Bronchial epithelial cell (primary cell): ENCODE results near the gene WDR26. TPM values are rescaled to one million over a fixed set of nuclear protein-coding genes. Genes with fewer than 3 reads are reported as not detected.
"Not testable (repeated sequence)": the region's sequence is repeated elsewhere in the genome, so short reads cannot be mapped to it uniquely, and the experiment has no call there.

Source experiments
- DNase-seq: peaks from one replicate; pipeline ENCODE4 v3.0.0-alpha.2; 2010; ENCODE audit warnings: low read depth
- FAIRE-seq: peaks from 2 replicates; lab custom pipeline; 2011; peaks lifted over from hg19 to GRCh38; lab: Jason Lieb, UNC
- H3K27me3 ChIP-seq: 2 replicates; pipeline ENCODE4 v1.5.1; 2011; ENCODE audit warnings: low read length; ENCODE audit not compliant: control insufficient read depth, insufficient read depth
- H3K36me3 ChIP-seq: 2 replicates; pipeline ENCODE4 v1.5.1; 2011; ENCODE audit warnings: low read length; ENCODE audit not compliant: control insufficient read depth, insufficient read depth
- H3K4me3 ChIP-seq: 2 replicates; pipeline ENCODE4 v1.5.1; 2011; ENCODE audit warnings: mild to moderate bottlenecking, low read depth, low read length, control low read depth
- total RNA-seq: library from RNA; depleted of rRNA; stranded (reverse); fragments of >200 nt; gene quantifications from 2 replicates; pipeline ENCODE4 v1.2.1, GENCODE V29; 2014
- TF ChIP-seq, protein P1 (sequence below): IDR thresholded peaks from 2 replicates; pipeline ENCODE4 v1.5.1; 2011; ENCODE audit warnings: mild to moderate bottlenecking, moderate library complexity, low read length, control low read depth, inconsistent platforms; ENCODE audit not compliant: insufficient read depth, severe bottlenecking

WDR26 gene
- total RNA-seq, 1 donor from 2014 or later: 34.5 TPM

DNA sequence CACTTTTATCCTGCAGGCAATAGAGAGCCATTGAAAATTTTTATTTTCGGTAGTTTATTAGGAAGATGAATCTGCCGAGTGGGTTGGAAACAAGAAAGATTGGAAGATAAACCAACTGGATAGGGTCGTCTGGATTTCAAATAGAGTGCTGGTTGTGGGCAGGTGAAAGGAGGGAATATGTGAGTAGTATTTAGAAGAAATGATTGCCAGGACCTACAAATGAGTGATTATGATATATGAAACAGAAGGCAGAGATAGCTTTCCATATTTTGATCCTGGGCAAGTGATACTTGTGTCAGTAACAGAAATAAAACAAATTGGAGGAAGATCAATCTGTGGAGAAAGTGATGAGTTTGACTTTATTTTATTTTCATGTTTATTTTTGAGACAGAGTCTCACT lies 75.4 kb downstream of the WDR26 start:
- Histone ChIP-seq H3K36me3 (peaks cover 3% of the 10 kb centered on the region), H3K4me3 (no peak overlapping the region), H3K27me3 (no peaks in the 10 kb centered on the region)
- FAIRE-seq (no peak), DNase-seq (no peak)
- TF ChIP-seq, protein P1, sequence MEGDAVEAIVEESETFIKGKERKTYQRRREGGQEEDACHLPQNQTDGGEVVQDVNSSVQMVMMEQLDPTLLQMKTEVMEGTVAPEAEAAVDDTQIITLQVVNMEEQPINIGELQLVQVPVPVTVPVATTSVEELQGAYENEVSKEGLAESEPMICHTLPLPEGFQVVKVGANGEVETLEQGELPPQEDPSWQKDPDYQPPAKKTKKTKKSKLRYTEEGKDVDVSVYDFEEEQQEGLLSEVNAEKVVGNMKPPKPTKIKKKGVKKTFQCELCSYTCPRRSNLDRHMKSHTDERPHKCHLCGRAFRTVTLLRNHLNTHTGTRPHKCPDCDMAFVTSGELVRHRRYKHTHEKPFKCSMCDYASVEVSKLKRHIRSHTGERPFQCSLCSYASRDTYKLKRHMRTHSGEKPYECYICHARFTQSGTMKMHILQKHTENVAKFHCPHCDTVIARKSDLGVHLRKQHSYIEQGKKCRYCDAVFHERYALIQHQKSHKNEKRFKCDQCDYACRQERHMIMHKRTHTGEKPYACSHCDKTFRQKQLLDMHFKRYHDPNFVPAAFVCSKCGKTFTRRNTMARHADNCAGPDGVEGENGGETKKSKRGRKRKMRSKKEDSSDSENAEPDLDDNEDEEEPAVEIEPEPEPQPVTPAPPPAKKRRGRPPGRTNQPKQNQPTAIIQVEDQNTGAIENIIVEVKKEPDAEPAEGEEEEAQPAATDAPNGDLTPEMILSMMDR: no peak

DNA sequence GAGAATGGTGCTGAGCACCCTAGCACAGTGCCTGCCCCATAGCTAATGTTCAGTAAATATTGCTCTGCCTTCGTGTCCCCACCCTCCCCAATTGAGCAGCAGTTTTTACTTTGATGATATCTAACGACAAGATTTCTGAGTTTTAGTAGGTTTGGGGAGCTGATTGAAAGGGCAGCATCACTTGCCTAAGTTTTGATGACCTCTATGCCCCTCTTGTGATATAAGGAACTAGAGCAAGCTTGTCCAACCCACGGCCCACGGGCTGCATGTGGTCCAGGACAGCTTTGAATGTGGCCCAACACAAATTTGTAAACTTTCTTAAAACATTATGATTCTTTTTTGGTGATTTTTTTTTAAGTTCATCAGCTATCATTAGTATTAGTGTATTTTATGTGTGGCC lies 76.4 kb downstream of the WDR26 start:
- DNase-seq (no peak), FAIRE-seq (no peak)

DNA sequence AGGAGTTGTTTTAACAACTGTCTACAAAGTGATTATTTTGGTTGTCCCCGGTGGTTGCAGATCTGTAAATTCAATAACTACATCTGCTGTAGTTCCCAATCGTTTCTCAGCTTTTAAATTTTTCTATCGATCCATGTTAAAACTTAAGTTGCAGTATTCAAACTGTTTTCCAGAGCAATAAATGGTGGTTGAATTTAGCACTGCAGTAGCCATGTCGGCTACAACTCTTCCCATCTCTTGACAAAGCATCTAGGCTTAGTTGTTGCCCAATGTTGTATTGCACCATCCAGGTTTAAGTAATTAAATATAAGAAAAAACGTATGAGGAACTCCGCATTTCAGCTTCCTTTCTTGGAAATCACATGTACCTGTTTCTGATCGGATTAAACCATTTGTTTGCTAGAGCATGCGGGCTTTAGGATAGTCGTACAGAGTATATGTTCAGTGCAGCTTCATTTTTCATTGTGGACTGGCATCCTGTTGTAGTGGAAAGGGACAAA lies 76.9 kb downstream of the WDR26 start:
- Histone ChIP-seq H3K27me3 (no peaks in the 10 kb centered on the region), H3K4me3 (peak overlapping the region; percentile 62), H3K36me3 (peaks cover 1% of the 10 kb centered on the region)
- TF ChIP-seq, protein P1: no peak
- FAIRE-seq (no peak), DNase-seq (peak; percentile 45)

More for the DNA sequence above, 76.4 kb downstream of the WDR26 start:
- peaks cover 1% of the 10 kb centered on the region for H3K36me3 ChIP-seq
- H3K27me3 ChIP-seq: no peaks in the 10 kb centered on the region
- peak overlapping the region; percentile 62 for H3K4me3 ChIP-seq
- TF ChIP-seq, protein P1: no peak

DNA sequence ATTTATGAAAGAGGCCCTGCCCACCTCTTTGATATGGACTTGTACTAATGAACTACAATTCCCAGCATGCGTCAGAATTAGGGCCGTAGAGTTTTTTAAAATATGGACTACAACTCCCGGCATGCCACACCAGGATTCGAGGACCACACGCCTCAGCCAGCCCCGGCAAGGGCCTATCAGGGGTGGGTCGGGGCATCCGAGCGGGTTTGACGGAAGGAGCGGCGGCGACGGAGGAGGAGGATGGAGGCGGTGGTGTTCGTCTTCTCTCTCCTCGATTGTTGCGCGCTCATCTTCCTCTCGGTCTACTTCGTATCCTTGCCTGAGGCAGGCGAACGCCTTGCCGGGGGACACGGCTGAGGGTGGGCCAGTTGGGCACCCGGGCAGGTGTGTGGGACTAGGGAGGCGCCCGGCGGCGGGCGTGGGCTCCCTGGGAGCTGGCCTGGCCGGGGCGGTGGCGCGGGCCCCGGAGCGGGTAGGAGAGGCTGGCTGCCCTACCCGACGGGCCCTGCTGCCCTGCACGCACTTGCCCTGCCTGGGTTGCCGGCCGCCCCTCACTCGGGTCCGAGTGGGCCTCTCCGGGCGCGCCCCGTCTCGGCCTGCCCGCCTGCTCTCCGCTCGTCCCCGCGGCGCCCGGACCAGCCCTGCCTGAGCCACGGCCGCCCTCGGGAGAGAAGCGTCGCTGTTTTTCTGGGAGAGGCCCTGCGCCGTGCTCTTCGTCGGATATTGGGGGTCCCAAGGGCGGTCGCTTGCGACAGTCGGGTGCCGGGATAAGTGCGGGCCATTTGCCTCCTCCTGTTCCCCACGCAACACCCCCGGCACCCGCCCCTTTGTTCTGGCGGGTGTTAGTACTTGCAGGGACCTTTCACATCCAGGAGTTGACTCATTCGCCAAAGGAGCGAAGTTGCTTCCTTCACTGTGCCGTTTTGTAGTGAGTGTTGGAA lies 77.6 kb downstream of the WDR26 start, which contains the start of gene CNIH4:
Gene CNIH4, plus strand, starts transcription at position 195 of the 941 bp plus-strand sequence. Its CDS starts 46 bp downstream, at position 241.
- Histone ChIP-seq H3K27me3 (no peaks in the 10 kb centered on the region), H3K36me3 (peaks cover 1% of the 10 kb centered on the region), H3K4me3 (peak within 1 kb of the TSS; percentile 62)
- no peak for FAIRE-seq
- DNase-seq: peak; percentile 94
- TF ChIP-seq, protein P1: no peak

DNA sequence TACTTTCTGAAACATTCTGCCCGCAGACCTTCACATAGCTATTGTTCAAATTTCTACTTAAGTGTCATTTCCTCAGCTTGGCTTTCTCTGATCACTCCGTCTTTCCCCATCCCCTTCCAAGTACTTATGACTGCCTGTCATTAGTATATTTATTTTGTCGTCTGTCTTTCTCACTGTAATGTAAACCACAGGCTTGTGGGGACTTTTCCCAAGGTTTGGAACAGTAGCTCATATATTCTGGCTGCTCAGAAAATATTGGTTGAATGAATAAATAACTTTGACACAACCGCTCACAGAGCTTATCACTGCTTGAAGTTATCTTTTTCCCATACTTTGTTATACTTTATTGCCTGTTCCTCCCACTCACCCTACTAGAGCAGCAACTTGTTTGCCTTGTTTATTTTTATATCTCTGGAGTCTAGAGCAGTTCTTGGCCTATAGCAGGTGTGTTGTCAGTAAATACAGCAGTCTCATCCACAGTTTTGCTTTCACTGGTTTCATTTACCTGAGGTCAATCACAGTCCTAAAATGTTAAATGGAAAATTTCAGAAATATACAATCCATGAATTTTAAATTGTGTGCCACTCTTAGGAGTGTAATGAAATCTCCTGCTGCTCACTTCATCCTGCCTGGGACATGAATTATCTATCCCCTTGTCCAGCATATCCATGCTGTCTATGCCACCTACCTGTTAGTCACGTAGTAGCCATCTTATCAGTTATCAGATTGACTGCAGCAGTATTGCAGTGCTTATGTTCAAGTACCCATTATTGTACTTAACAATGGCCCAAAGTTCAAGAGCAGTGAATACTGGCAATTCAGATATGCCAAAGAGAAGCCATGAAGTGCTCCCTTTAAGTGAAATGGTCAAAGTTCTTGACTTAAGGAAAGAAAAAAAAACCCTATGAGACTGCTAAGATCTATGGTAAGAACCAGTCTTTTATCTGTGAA lies 80.3 kb downstream of the WDR26 start:
- Histone ChIP-seq H3K36me3 (no peaks in the 10 kb centered on the region), H3K4me3 (no peak overlapping the region), H3K27me3 (no peaks in the 10 kb centered on the region)
- TF ChIP-seq, protein P1: no peak
- FAIRE-seq (no peak), DNase-seq (no peak)

DNA sequence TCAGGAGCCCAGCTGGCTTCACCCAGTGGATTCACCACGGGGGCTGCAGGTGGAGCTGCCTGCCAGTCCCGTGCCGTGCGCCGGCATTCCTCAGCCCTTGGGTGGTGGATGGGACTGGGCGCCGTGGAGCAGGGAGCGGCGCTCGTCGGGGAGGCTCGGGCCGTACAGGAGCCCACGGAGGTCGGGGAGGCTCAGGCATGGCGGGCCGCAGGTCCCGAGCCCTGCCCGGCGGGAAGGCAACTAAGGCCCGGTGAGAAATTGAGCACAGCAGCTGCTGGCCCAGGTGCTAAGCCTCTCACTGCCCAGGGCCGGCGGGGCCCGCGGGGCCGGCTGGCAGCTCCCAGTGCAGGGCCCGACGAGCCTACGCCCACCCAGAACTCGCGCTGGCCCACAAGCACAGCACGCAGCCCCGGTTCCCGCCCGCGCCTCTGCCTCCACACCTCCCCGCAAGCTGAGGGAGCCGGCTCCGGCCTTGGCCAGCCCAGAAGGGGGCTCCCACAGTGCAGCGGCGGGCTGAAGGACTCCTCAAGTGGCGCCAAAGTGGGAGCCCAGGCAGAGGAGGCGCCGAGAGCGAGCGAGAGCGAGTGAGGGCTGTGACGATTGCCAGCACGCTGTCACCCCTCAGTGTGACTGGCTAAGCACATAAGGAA lies 82.0 kb downstream of the WDR26 start:
- H3K4me3 ChIP-seq, FAIRE-seq, H3K27me3 ChIP-seq, DNase-seq, H3K36me3 ChIP-seq: not testable (repeated sequence)

DNA sequence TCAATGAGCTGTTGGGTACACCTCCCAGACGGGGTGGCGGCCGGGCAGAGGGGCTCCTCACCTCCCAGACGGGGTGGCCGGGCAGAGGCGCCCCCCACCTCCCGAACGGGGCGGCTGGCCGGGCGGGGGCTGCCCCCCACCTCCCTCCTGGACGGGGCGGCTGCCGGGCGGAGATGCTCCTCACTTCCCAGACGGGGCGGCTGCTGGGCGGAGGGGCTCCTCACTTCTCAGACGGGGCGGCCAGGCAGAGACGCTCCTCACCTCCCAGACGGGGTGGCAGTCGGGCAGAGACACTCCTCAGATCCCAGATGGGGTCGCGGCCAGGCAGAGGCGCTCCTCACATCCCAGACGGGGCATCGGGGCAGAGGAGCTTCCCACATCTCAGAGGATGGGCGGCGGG lies 84.9 kb downstream of the WDR26 start:
- not testable (repeated sequence) for H3K36me3 ChIP-seq, FAIRE-seq, H3K4me3 ChIP-seq, DNase-seq, H3K27me3 ChIP-seq
